GM18858 (cell line): ENCODE measurements around the gene PLXND1.
"Not testable (repeated sequence)": the region's sequence is repeated elsewhere in the genome, so short reads cannot be mapped to it uniquely, and the experiment has no call there.

Source experiments
- ATAC-seq: cut with Tn5 transposase; IDR thresholded peaks from one replicate; pipeline ENCODE4 v1.9.1; 2021; ENCODE audit not compliant: unreplicated experiment

The PLXND1 gene

GRCh38 chr3:129530251-129530791 lies 76.2 kb downstream of the PLXND1 start:
- no peak for ATAC-seq

- no peak for ATAC-seq
These were observed 76.9 kb downstream of the PLXND1 start for GRCh38 chr3:129529436-129530210.

GRCh38 chr3:129528589-129529100 lies 77.8 kb downstream of the PLXND1 start, which contains the start of gene RHO:
RHO (plus strand) TSS chr3:129528639; CDS start chr3:129528734, 95 bp downstream.
- ATAC-seq: no peak

GRCh38 chr3:129527262-129527661 lies 79.2 kb downstream of the PLXND1 start:
- no peak for ATAC-seq

- ATAC-seq: peak; percentile 93
These were observed 80.2 kb downstream of the PLXND1 start for GRCh38 chr3:129526121-129526900.

GRCh38 chr3:129525341-129525968 lies 81.0 kb downstream of the PLXND1 start:
- no peak for ATAC-seq

- ATAC-seq: no peak
These were observed 82.4 kb downstream of the PLXND1 start for GRCh38 chr3:129524081-129524480.

- ATAC-seq: no peak
These were observed 83.5 kb downstream of the PLXND1 start for GRCh38 chr3:129522953-129523352.

GRCh38 chr3:129521611-129522010 lies 84.9 kb downstream of the PLXND1 start:
- no peak for ATAC-seq

GRCh38 chr3:129520960-129521359 lies 85.5 kb downstream of the PLXND1 start:
- no peak for ATAC-seq

- no peak for ATAC-seq
These were observed 86.4 kb downstream of the PLXND1 start for GRCh38 chr3:129519896-129520715.

GRCh38 chr3:129519449-129519848 lies 87.0 kb downstream of the PLXND1 start:
- ATAC-seq: no peak

- no peak for ATAC-seq
These were observed 87.9 kb downstream of the PLXND1 start for GRCh38 chr3:129518581-129518980.

- ATAC-seq: no peak
These were observed 88.4 kb downstream of the PLXND1 start for GRCh38 chr3:129518038-129518561.

- no peak for ATAC-seq
These were observed 89.0 kb downstream of the PLXND1 start for GRCh38 chr3:129517516-129517915.

- ATAC-seq: not testable (repeated sequence)
These were observed 90.5 kb downstream of the PLXND1 start for GRCh38 chr3:129515821-129516432.

GRCh38 chr3:129515108-129515820 lies 91.2 kb downstream of the PLXND1 start:
- ATAC-seq: not testable (repeated sequence)

- no peak for ATAC-seq
These were observed 91.9 kb downstream of the PLXND1 start for GRCh38 chr3:129514563-129514962.

- no peak for ATAC-seq
These were observed 92.4 kb downstream of the PLXND1 start for GRCh38 chr3:129514110-129514509.
